ES-I3 (cell line): ENCODE data around the gene ZNF296.
A peak's percentile ranks its signal among the peaks of the same experiment; 100 is the strongest.

Source experiments
- H3K36me3 ChIP-seq: 2 replicates; pipeline ENCODE4 v1.6.1; 2013; ENCODE audit warnings: mild to moderate bottlenecking, low read length, control low read depth, moderate library complexity; ENCODE audit not compliant: insufficient read depth
- H3K4me1 ChIP-seq: 2 replicates; pipeline ENCODE4 v1.6.1; 2013; ENCODE audit warnings: mild to moderate bottlenecking, control low read depth, low read length; ENCODE audit not compliant: insufficient read depth
- H3K9ac ChIP-seq: 2 replicates; pipeline ENCODE4 v1.6.1; 2013; ENCODE audit warnings: low read depth, mild to moderate bottlenecking, low read length, moderate library complexity
- H3K9me3 ChIP-seq: 2 replicates; pipeline ENCODE4 v1.6.1; 2013; ENCODE audit warnings: mild to moderate bottlenecking, low read length, moderate library complexity; ENCODE audit not compliant: control insufficient read depth, insufficient read depth

Gene ZNF296

DNA sequence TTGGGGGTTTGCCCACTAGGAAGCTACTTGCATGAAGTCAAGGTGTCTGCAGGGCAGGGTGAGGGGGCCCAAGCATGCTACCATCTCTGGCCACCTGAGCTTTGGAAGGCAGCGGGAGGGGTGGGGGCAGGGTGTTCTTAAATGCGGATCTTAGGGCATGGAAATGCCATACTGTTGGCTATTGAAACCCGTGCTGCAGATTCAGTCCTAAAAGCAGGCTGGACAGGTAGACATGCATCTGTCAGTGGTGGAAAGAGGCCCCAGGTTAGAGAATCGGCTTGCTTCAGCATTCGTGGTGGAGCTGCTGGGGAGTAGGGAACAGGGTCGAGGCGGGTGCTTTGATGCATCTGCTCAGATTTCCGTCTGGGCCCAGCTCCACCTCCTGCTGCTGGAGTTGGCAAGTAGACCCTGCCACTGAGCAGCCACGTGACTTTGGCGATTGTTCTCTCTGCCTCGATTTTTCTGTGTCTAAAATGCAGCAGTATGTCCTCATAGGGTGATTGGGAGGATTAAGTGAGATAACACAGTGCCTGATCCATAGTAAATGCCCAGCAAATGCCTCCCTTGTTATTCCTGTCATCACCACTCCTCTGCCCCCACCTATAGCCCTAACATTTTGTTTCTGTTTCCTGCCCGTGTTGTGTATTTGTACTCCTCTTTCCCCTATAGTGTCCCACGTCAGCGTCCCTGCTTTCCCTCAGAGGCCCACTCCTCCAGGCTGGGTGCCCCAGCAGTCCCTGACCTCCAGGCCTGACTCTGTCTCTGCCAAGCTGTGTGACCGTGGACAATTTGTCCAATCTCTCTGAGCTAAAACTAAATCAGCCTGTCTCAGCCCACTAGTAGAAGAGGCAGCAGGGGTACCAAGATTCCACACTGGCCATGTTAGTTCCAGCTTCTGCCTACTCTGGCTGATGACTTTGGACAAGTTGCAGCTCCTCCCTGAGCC, 22.5 kb upstream of the ZNF296 start:
- Histone ChIP-seq H3K9ac (no peak overlapping the region), H3K4me1 (peaks cover 24% of the 10 kb centered on the region), H3K36me3 (no peaks in the 10 kb centered on the region), H3K9me3 (no peaks in the 10 kb centered on the region)

DNA sequence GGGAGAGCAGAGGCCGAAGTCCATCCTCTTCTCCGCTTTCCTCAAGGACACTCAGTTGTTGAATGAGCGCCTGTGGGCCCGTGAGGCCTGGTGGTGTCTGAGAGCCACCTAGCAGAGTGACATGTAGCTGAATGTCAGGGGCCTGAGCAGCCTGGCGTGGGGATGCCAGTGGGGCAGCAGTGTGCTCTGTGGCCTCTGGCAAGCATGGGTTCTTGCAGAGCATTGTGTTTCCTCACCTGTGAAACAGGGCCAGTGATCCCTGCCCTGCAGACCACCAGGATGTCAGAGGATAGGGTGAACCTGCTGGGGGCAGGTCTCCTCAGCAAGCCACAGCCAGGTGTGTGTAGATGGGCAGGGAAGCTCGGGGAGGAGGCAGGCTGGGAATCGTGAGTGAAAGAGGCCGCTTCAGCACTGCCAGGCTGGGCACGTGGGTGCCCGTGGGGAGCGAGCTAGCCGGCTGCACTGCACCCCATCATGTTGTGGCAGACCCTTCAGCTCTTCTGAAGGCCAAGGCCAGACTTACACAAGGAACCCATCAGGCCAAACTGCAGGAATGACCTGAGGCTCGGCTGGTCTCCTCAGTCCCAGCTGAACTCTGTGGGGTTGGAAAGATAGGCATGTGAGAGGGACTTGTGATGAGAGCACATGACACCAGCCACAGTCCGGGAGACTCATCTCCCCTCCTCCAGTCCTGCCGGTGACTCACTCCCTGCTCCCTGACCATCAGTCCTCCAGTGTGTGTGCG, 21.7 kb upstream of the ZNF296 start:
- Histone ChIP-seq H3K9ac (peak overlapping the region; percentile 14; the same call in 1 of the 2 replicates), H3K36me3 (no peaks in the 10 kb centered on the region), H3K4me1 (peaks cover 24% of the 10 kb centered on the region), H3K9me3 (no peaks in the 10 kb centered on the region)

DNA sequence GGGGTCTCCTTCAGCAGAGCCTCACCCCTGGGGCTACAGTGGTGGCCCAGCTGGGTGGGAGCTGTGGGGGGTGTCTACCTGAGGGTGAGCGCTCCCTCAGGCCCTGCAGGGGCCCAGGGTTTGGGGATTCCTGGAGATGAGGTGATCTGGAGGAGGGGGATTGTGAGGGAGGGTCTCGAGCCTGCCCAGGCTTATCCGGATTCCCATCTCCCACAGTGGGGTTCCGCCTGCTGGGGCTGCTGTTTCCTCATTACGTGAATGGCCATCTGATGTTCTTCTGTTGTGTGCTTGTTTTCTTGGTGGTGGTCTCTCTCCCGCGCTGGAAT, 21.1 kb upstream of the ZNF296 start:
- Histone ChIP-seq H3K4me1 (peaks cover 24% of the 10 kb centered on the region), H3K9ac (no peak overlapping the region), H3K9me3 (no peaks in the 10 kb centered on the region), H3K36me3 (no peaks in the 10 kb centered on the region)

DNA sequence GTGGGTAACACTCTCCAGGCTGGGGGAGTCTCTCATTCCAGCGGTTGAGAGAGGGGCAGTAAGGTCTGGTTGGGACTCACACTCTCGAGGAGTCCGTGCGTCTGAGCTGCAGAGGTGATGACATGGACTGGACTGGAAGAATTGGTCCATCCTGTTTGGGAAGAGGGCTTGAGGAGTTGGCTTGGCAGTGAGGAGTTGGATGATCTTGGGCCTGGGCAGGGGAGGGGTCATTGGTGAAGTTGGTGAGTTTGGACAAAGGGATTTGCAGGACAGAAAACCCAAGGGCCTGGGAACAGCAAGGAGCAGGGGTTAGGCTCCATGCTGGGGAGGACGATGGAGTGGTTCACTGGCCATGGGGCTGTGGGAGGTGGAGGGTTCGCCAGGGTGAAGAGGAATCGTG, 20.4 kb upstream of the ZNF296 start:
- peaks cover 24% of the 10 kb centered on the region for H3K4me1 ChIP-seq
- no peak overlapping the region for H3K9ac ChIP-seq
- H3K36me3 ChIP-seq: no peaks in the 10 kb centered on the region
- H3K9me3 ChIP-seq: no peaks in the 10 kb centered on the region

DNA sequence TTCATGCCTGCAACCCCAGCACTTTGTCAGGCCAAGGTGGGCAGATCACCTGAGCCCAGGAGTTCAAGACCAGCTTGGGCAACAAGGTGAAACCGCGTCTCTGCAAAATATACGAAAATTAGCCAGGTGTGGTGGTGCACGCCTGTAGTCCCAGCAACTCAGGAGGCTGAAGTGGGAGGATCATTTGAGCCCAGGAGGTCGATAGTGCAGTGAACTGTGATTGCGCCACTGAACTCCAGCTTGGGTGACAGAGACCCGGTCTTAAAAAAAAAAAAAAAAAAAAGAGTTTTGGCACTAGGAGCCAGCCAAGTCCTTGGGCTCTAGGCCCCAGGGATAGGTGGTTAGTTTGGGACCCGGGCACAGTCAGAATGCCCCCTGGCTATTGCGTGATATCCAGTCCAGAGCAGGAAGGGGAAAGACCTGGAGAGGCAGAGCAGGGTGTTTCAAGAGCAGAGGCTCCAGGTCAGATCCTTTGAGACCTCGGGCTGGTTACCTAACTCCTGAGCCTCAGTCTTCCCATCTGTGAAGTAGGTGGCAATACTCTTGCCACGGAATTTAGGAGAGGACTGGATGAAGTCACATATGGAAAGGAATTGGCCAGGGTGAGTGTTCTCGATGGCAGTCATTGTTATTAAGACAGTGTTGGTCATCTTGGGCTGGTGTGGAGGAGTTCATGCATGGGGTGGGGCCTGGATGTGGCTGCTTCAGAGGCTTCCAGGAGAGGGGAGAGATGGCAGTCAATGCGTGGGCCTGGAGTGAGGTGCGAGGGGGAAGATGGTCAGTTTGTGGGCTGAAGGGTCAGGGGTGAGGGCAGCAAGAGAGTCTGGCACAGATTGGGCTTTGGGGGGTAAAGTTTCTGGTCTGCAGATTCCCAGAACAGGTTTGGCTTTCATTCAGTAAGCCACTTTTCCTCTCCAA, 19.5 kb upstream of the ZNF296 start:
- Histone ChIP-seq H3K9me3 (no peaks in the 10 kb centered on the region), H3K9ac (no peak overlapping the region), H3K4me1 (peaks cover 24% of the 10 kb centered on the region), H3K36me3 (no peaks in the 10 kb centered on the region)

DNA sequence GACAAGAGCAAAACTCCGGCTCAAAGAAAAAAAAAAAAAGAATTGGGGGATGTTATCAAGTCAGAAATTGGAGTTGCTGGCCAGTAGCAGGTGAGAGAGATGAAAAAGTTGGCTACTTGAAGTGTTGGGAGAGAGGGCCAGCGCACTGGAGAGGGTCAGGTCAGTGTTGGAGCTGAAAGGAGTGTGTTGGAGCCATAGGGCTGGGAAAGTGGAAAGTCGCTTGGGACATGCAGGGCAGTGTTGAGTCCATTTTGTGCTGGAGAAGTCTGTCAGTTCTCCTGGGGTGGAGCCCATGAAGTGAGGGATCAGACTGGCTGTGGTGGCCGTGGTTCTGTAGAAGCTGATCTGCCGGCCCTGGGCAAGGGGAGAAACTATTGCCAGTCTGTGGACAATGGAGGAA, 18.4 kb upstream of the ZNF296 start:
- Histone ChIP-seq H3K36me3 (no peaks in the 10 kb centered on the region), H3K4me1 (peaks cover 24% of the 10 kb centered on the region), H3K9ac (no peak overlapping the region), H3K9me3 (no peaks in the 10 kb centered on the region)

DNA sequence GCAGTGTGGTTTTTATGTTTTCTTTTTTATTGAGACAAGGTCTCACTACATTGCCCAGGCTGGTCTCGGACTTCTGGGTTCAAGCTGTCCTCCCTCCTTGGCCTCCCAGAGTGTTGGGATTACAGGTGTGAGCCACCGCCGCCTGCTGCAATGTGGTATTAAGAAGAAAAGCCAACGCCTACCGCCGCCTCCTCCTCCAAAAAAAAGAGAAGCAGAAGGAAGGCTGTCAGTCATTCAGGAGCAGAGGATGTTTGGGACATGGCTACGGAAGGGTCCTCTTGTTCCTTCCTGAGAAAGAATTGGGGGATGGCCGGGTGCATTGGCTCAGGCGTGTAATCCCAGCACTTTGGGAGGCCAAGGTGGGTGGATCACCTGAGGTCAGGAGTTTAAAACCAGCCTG, 17.9 kb upstream of the ZNF296 start:
- Histone ChIP-seq H3K4me1 (peaks cover 21% of the 10 kb centered on the region), H3K9me3 (no peaks in the 10 kb centered on the region), H3K36me3 (no peaks in the 10 kb centered on the region), H3K9ac (peak overlapping the region; percentile 75)

DNA sequence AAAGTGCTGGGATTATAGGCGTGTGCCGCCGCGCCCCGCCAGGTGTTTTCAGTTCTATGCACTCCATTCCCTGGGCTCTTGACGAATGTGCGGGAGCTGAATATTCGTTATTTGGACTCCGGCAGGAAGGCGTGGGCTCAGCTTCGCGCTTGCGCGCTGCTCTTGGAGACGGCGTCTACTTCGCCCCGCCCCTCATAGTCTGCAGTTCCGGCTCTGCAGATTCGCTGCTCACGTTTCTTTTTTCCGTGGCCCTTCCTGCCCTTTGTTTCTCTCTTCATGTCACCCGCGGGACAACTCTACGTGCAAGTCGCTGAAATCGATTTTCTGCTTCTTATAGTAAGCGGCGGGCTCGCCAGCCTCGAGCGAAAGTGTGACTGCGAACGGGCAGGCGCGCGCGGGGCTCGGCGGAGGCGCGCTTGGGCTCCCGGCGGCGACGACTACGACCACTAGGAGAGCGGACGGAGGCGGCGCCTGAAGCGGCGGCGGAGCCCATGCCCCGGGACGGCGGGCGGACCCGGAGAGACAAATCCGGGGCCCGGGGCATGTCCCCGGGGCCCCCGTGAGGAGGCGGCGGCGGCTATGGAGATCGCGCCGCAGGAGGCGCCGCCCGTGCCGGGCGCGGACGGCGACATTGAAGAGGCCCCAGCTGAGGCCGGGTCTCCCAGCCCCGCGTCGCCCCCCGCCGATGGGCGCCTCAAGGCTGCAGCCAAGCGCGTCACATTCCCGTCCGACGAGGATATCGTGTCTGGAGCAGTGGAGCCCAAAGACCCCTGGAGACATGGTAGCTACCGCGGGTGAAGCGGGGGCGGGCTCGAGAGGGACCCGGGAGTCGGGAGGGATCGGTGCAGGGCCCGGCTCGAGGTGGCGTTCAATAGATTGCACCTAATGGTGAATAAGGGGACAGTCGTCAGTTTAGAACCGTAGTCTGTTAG, 16.7 kb upstream of the ZNF296 start, which contains the start of gene PPP1R37:
PPP1R37 (plus strand) TSS at position 433 of the 932 bp plus-strand sequence; CDS start at position 580, 147 bp downstream.
- Histone ChIP-seq H3K9ac (peak within 1 kb of the TSS; percentile 75), H3K9me3 (no peaks in the 10 kb centered on the region), H3K4me1 (peaks cover 9% of the 10 kb centered on the region), H3K36me3 (peaks cover 6% of the 10 kb centered on the region)

DNA sequence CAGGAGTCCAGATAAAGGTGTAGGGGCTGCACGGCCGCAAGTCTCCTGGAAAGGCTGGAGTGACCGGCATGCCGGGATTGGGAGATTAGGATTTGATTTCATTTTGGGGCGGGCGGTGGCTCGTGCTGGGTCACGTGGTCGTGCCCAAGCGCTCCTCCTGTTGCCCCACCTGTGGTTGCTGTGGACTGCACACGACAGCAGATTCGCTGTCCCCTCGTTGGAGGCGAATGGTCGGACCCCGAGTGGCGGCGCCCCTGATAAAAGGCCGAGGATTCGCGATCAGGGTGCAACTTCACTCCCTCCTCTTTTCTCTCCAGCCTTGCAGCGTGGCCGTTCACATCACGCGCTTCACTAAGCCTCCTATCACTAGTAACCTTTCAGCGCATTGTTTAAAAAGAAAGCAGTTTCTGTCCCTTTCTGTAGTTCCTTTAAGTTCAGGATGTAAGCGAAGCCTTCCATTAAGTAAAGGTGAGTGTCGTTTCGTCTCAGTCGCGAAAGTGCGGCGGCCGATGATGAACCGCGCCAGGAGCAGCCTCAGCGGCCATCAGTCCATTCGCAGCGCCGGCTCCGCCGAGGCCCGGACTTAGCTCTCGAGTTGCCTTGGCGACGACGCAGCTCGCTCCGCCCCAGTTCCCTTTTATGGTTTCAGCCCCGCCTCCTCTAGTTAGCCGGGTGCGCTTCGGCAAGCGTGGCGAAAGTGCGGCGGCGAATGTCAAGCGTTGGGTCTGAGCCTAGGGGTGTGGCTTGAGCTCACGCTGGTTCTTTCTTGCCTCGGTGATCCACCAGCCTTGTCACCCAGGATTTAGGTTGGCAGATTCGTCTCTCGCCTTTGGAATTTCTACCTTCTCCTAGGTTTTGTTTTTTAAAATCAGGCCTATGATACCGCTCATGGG, 15.0 kb upstream of the ZNF296 start:
- Histone ChIP-seq H3K9ac (peak overlapping the region; percentile 75), H3K9me3 (no peaks in the 10 kb centered on the region), H3K36me3 (peaks cover 13% of the 10 kb centered on the region), H3K4me1 (no peaks in the 10 kb centered on the region)

DNA sequence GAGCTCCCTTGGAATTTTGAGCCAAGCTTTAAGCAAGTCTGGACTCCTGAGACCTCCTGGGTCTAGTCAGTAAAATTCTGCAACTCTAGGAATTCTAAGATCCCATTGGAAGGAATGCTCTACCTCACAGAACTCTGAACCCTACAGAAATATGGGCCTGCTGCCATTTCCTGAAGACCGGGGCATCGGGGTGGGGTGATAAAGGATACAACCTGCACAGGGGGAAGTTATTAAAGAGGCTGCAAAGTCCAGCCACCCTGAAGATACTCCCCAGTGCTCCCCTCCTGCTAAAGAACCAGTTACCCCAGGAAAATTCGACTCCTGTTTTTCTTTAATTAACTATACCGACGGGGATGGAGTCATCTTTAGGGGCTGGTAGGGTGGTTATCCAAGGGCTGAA, 14.3 kb upstream of the ZNF296 start:
- no peaks in the 10 kb centered on the region for H3K9me3 ChIP-seq
- H3K36me3 ChIP-seq: peaks cover 14% of the 10 kb centered on the region
- H3K9ac ChIP-seq: peak overlapping the region; percentile 40; the same call in 1 of the 2 replicates
- no peaks in the 10 kb centered on the region for H3K4me1 ChIP-seq

DNA sequence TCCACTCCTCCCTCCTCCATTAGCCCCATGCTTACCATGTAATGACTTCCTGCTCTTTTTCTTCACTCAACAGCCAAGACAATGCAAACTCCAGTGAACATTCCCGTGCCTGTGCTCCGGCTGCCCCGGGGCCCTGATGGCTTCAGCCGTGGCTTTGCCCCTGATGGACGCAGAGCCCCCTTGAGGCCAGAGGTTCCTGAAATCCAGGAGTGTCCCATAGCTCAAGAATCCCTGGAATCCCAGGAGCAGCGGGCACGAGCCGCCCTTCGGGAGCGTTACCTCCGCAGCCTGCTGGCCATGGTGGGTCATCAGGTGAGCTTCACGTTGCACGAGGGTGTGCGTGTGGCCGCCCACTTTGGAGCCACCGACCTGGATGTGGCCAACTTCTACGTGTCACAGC, 13.8 kb upstream of the ZNF296 start:
- H3K36me3 ChIP-seq: peaks cover 14% of the 10 kb centered on the region
- H3K9ac ChIP-seq: no peak overlapping the region
- no peaks in the 10 kb centered on the region for H3K4me1 ChIP-seq
- H3K9me3 ChIP-seq: no peaks in the 10 kb centered on the region

DNA sequence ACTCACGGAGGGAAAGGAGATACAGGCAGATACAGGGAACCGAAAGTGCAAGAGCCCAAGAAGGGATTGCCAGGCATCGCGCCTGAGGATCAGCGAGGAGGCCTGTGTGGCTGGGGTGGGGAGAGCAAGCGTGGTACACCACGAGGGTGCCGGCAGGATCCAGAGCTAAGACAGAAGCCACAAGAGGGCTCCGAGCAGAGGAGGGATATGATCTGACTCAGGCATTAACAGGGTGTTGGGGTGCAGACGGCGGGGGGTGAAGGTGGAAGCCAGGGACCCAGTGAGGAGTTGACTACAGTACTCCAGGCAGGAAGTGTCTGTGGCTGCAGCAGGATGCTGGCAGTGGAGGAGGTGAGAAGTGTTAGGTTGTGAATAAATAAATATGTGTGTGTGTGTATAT, 11.3 kb upstream of the ZNF296 start:
- no peaks in the 10 kb centered on the region for H3K9me3 ChIP-seq

More for the DNA sequence above, 11.3 kb upstream of the ZNF296 start:
- no peak overlapping the region for H3K9ac ChIP-seq
- H3K4me1 ChIP-seq: no peaks in the 10 kb centered on the region
- H3K36me3 ChIP-seq: peaks cover 14% of the 10 kb centered on the region
